Activated T-cell treated with anti-CD3 and anti-CD28 coated beads, Interleukin-2, amount 50 U/mL, for 72 hours (primary cell): ENCODE measurements around the gene SIGMAR1. TPM values are rescaled to one million over a fixed set of nuclear protein-coding genes. Genes with fewer than 3 reads are reported as not detected.

Experiments used
- ATAC-seq, 2 donors: fragments of 150-1000 bp; cut with Tn5 transposase; replicated peaks in 1 of 2; 2 replicates each; pipeline ENCODE4 v1.10.0; 2021; ENCODE audit warnings: moderate library complexity in 2 of 2, mild to moderate bottlenecking in 1 of 2
- DNase-seq, 2 donors: peaks; one replicate each; pipeline ENCODE4 v3.0.0; 2021 to 2022; ENCODE audit warnings: mixed read lengths in 1 of 2
- H3K27ac Mint-ChIP-seq: one replicate; pipeline ENCODE4 v1.8.0; 2022; ENCODE audit warnings: mild to moderate bottlenecking, moderate library complexity, mixed read lengths
- H3K27me3 Mint-ChIP-seq: one replicate; pipeline ENCODE4 v1.8.0; 2022; ENCODE audit warnings: low read depth, mixed read lengths
- H3K36me3 Mint-ChIP-seq, 2 donors: one replicate each; pipeline ENCODE4 v1.8.0; 2022; ENCODE audit warnings: mixed read lengths in 2 of 2, mild to moderate bottlenecking in 1 of 2; ENCODE audit not compliant: insufficient read depth in 2 of 2
- H3K4me1 Mint-ChIP-seq: one replicate; pipeline ENCODE4 v1.8.0; 2022; ENCODE audit warnings: low read depth, mixed read lengths
- H3K4me3 Mint-ChIP-seq, 2 donors: one replicate each; pipeline ENCODE4 v1.8.0; 2022; ENCODE audit warnings: mild to moderate bottlenecking in 2 of 2, mixed read lengths in 2 of 2, moderate library complexity in 2 of 2
- H3K9me3 Mint-ChIP-seq, 2 donors: one replicate each; pipeline ENCODE4 v1.8.0; 2022; ENCODE audit warnings: mixed read lengths in 2 of 2
- total RNA-seq, 2 donors: library from RNA; stranded (reverse); gene quantifications; one replicate each; pipeline ENCODE4 v1.2.3, GENCODE V29; 2022

The SIGMAR1 gene
- total RNA-seq: 10 to 100 TPM; 44.2 to 61.0 TPM

- DNase-seq (peak; percentile 96), ATAC-seq (peak; percentile 90 to 91)
- Mint-ChIP-seq H3K36me3 (no peaks in the 10 kb centered on the region), H3K27me3 (no peaks in the 10 kb centered on the region), H3K4me1 (peaks cover 52% of the 10 kb centered on the region), H3K9me3 (no peaks in the 10 kb centered on the region), H3K4me3 (peak within 1 kb of the TSS; percentile 88 to 98), H3K27ac (peak within 1 kb of the TSS; percentile 97)
Observed at GRCh38 chr9:34637356-34638137, at the start of gene SIGMAR1. TSS of gene SIGMAR1 (minus strand) at chr9:34637787. CDS start at chr9:34637697, 90 bp downstream.

DNA sequence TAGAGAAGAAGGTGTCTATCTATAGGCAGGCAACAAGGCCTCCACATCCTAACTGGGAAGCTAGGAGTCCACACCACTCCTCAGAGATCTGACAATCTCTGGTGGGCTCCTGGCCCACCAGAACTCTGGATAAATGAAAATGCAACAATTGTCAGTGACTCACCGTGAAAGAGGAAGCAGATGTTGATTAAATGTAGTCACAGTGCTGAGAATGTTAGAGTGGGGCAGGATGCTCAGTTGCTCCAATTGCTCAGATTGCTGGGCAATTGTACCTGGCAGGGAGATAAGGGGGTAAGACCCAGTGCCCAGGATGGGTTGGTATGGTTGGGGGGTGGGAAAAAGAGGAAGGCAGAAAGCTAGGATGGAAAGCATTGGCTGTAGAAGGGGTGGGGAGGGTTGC, 49.1 kb upstream of the SIGMAR1 start:
- Mint-ChIP-seq H3K4me3 (no peak overlapping the region), H3K27ac (no peak overlapping the region), H3K4me1 (peaks cover 11% of the 10 kb centered on the region), H3K36me3 (no peaks in the 10 kb centered on the region), H3K27me3 (no peaks in the 10 kb centered on the region), H3K9me3 (no peaks in the 10 kb centered on the region)
- ATAC-seq (no peak), DNase-seq (no peak)

- no peaks in the 10 kb centered on the region for H3K9me3 Mint-ChIP-seq
- H3K36me3 Mint-ChIP-seq: no peaks in the 10 kb centered on the region
- H3K4me1 Mint-ChIP-seq: peaks cover 11% of the 10 kb centered on the region
- ATAC-seq (no peak), DNase-seq (no peak)
- no peaks in the 10 kb centered on the region for H3K27me3 Mint-ChIP-seq
- no peak overlapping the region for H3K4me3 Mint-ChIP-seq
- no peak overlapping the region for H3K27ac Mint-ChIP-seq
Observed at GRCh38 chr9:34686231-34686630, 48.6 kb upstream of the SIGMAR1 start.

DNA sequence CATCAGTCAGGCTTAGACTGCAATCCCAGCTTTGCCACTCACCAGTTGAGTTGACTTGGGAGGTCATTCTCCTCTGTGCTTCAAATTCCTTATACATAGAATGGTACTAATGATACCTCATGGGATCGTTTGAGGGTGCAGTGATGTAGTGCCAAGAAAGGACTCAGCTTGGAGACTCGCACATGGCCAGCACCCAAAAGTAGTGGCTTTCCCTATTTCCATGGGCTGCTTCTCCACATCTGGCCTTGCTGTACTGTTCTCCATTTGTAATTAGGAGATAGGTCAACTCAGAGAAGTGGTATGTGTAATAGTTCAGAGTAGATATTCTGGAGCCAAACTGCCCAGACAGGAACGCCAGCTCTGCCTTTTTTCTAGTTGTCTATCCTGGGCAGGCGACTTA, 48.0 kb upstream of the SIGMAR1 start:
- Mint-ChIP-seq H3K27ac (no peak overlapping the region), H3K36me3 (no peaks in the 10 kb centered on the region), H3K9me3 (no peaks in the 10 kb centered on the region), H3K4me3 (no peak overlapping the region), H3K27me3 (no peaks in the 10 kb centered on the region), H3K4me1 (peaks cover 11% of the 10 kb centered on the region)
- no peak for ATAC-seq
- DNase-seq: no peak

DNA sequence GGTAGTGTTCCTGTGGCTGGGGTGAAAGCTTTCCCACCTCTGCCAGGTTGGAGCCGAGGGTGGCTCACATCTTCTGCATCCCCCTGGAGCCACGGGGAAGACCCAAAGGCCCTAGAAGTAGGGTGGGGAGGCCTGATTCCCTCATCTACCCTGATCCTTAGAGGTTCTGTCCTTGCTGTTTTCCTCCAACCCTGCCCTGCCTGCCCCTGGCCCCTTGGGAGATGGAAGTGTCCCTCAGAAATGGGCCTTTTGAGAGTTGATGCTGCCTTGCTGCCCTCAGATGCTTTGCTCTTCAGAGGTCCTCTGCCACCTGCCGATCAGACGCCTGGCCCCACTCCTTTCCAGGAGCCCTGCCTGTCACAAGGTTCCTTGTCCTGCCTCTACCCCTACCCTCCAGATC, 47.2 kb upstream of the SIGMAR1 start:
- Mint-ChIP-seq H3K9me3 (no peaks in the 10 kb centered on the region), H3K27me3 (no peaks in the 10 kb centered on the region), H3K36me3 (no peaks in the 10 kb centered on the region), H3K27ac (no peak overlapping the region), H3K4me1 (peaks cover 11% of the 10 kb centered on the region), H3K4me3 (no peak overlapping the region)
- DNase-seq: no peak
- ATAC-seq: no peak

- DNase-seq (peak; percentile 52 to 56), ATAC-seq (peak; percentile 98 to 99)
- no peak overlapping the region for H3K4me3 Mint-ChIP-seq
- H3K4me1 Mint-ChIP-seq: peaks cover 11% of the 10 kb centered on the region
- H3K27me3 Mint-ChIP-seq: no peaks in the 10 kb centered on the region
- no peak overlapping the region for H3K27ac Mint-ChIP-seq
- H3K9me3 Mint-ChIP-seq: no peaks in the 10 kb centered on the region
- no peaks in the 10 kb centered on the region for H3K36me3 Mint-ChIP-seq
Observed at GRCh38 chr9:34684145-34684544, 46.6 kb upstream of the SIGMAR1 start.

DNA sequence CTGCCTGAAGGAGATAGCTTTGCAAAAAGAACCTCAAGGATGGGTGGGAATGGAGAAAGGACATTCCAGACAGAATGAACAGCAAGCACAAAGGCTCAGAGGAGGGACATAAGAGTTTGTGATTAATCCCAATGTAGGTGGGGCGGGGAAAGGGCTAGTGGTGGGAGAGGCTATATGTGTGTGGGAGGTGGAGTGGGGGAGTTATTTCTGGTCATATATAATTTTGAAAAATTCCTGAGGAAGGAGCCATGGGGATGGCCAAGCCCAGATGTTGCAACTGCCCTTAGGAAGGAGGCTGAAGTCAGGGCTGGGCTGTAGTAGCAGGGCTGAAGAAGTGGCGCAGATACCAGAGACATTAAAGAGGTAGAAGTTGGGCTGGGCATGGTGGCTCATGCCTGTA, 38.3 kb upstream of the SIGMAR1 start:
- Mint-ChIP-seq H3K9me3 (no peaks in the 10 kb centered on the region), H3K4me1 (peaks cover 9% of the 10 kb centered on the region), H3K27me3 (no peaks in the 10 kb centered on the region), H3K4me3 (no peak overlapping the region), H3K27ac (no peak overlapping the region), H3K36me3 (no peaks in the 10 kb centered on the region)
- no peak for ATAC-seq
- DNase-seq: no peak

- Mint-ChIP-seq H3K4me1 (peaks cover 9% of the 10 kb centered on the region), H3K27me3 (no peaks in the 10 kb centered on the region), H3K4me3 (no peak overlapping the region), H3K36me3 (no peaks in the 10 kb centered on the region), H3K27ac (no peak overlapping the region), H3K9me3 (peaks cover 0 to 2% of the 10 kb centered on the region in 2 donors)
- DNase-seq: peak; percentile 66 to 73
- peak; percentile 67 to 78 for ATAC-seq
Observed at GRCh38 chr9:34675048-34675714, 37.6 kb upstream of the SIGMAR1 start.

DNA sequence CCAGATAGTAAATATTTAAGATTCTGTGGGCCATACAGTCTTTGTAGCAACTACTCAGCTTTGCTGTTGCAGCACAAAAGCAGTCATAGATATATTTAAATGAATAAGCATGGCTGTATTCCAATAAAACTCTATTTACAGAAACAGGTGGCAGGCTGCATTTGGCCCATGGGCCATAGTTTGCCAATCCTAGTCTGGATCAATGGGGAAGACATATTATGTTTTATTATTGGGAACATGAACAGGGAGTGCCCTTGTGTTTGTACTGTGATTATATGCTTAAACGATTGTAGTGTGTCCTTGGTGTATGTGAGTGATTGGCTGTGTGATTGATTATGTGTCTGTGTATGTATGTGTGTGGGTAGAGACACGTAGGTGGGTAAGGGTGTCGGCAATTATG, 36.9 kb upstream of the SIGMAR1 start:
- DNase-seq (no peak), ATAC-seq (no peak)
- Mint-ChIP-seq H3K36me3 (peaks cover 0 to under 1% of the 10 kb centered on the region in 2 donors), H3K27ac (no peak overlapping the region), H3K27me3 (no peaks in the 10 kb centered on the region), H3K4me3 (no peak overlapping the region), H3K4me1 (peaks cover 9% of the 10 kb centered on the region), H3K9me3 (peaks cover 0 to 5% of the 10 kb centered on the region in 2 donors)

- H3K27ac Mint-ChIP-seq: no peak overlapping the region
- H3K27me3 Mint-ChIP-seq: no peaks in the 10 kb centered on the region
- H3K4me1 Mint-ChIP-seq: peaks cover 17% of the 10 kb centered on the region
- H3K36me3 Mint-ChIP-seq: peaks cover 5 to 6% of the 10 kb centered on the region in 2 donors
- H3K4me3 Mint-ChIP-seq: no peak overlapping the region
- no peak for DNase-seq
- ATAC-seq: no peak
- H3K9me3 Mint-ChIP-seq: peaks cover 3 to 8% of the 10 kb centered on the region in 2 donors
Observed at GRCh38 chr9:34671307-34671706, 33.7 kb upstream of the SIGMAR1 start.

- H3K27me3 Mint-ChIP-seq: no peaks in the 10 kb centered on the region
- no peak overlapping the region for H3K27ac Mint-ChIP-seq
- peaks cover 5 to 6% of the 10 kb centered on the region in 2 donors for H3K36me3 Mint-ChIP-seq
- peaks cover 14% of the 10 kb centered on the region for H3K4me1 Mint-ChIP-seq
- DNase-seq (no peak), ATAC-seq (no peak)
- H3K4me3 Mint-ChIP-seq: no peak overlapping the region
- H3K9me3 Mint-ChIP-seq: peaks cover 3 to 8% of the 10 kb centered on the region in 2 donors
Observed at GRCh38 chr9:34669809-34670562, 32.4 kb upstream of the SIGMAR1 start.

- peaks cover 37% of the 10 kb centered on the region for H3K4me1 Mint-ChIP-seq
- peak overlapping the region; percentile 66 for H3K27ac Mint-ChIP-seq
- peaks cover 3 to 8% of the 10 kb centered on the region in 2 donors for H3K9me3 Mint-ChIP-seq
- DNase-seq: peak; percentile 85 to 92
- ATAC-seq: peak; percentile 83 to 84
- peaks cover 5 to 6% of the 10 kb centered on the region in 2 donors for H3K36me3 Mint-ChIP-seq
- no peaks in the 10 kb centered on the region for H3K27me3 Mint-ChIP-seq
- H3K4me3 Mint-ChIP-seq: peak overlapping the region; percentile 92
Observed at GRCh38 chr9:34665381-34666250, 28.0 kb upstream of the SIGMAR1 start.
